HepG2 (cell line): Measurements from ENCODE around the gene NFE2L3. TPM values are rescaled to one million over a fixed set of nuclear protein-coding genes. Genes with fewer than 3 reads are reported as not detected.

ENCODE experiments used
- GMEB1 ChIP-seq: sonication (generic); formaldehyde crosslinking; IDR thresholded peaks from 2 replicates; pipeline ENCODE4 v1.5.1; 2020; ENCODE audit warnings: missing genetic modification reagents, mild to moderate bottlenecking, borderline replicate concordance
- KLF11 ChIP-seq: IDR thresholded peaks from 2 replicates; pipeline ENCODE4 v1.6.1; 2016; ENCODE audit warnings: missing compliant biosample characterization
- PPARG ChIP-seq: conservative IDR thresholded peaks from 2 replicates; pipeline ENCODE4 v1.6.1; 2016; ENCODE audit warnings: missing biosample characterization, missing genetic modification reagents
- TBX2 ChIP-seq: sonication (generic); formaldehyde crosslinking; IDR thresholded peaks from 2 replicates; pipeline ENCODE4 v1.5.0; 2020; ENCODE audit warnings: missing genetic modification reagents, mild to moderate bottlenecking, borderline replicate concordance
- ZNF484 ChIP-seq: sonication (generic); formaldehyde crosslinking; IDR thresholded peaks from 2 replicates; pipeline ENCODE4 v1.5.1; 2020; ENCODE audit warnings: mild to moderate bottlenecking, low read depth, missing genetic modification reagents, borderline replicate concordance
- ZNF563 ChIP-seq: sonication (generic); formaldehyde crosslinking; IDR thresholded peaks from 2 replicates; pipeline ENCODE4 v1.8.0; 2022; ENCODE audit warnings: mild to moderate bottlenecking, moderate library complexity, missing genetic modification reagents
- ZNF75D ChIP-seq: sonication (generic); formaldehyde crosslinking; IDR thresholded peaks from 2 replicates; pipeline ENCODE4 v1.8.1; 2023; ENCODE audit warnings: missing genetic modification reagents, mild to moderate bottlenecking, borderline replicate concordance
- polyA plus RNA-seq, 8 experiments: library from polyadenylated mRNA; depleted of rRNA in 3 of 8; stranded (reverse) in 7 of 8; unstranded in 1 of 8; fragments of >200 nt; fragmentation: Illumina TruSeq in 4 of 8; extraction: Trizol in 4 of 8; gene quantifications; 2 replicates each; pipeline versions ENCODE4 v1.2.1 to v1.2.3, GENCODE V29; 2011 to 2016; ENCODE audit warnings: low read depth in 4 of 8, missing spikeins in 1 of 8, mixed read lengths in 1 of 8; ENCODE audit not compliant: insufficient read depth in 1 of 8
- total RNA-seq, 5 experiments: library from RNA; depleted of rRNA; stranded (reverse); fragments of >200 nt; fragmentation: Illumina TruSeq; extraction: Trizol; gene quantifications; 2 replicates each; pipeline ENCODE4 v1.2.3, GENCODE V29; 2016; ENCODE audit warnings: low read depth in 1 of 5
- TF ChIP-seq, protein P1 (sequence below): sonication (generic); formaldehyde crosslinking; IDR thresholded peaks from 2 replicates; pipeline ENCODE4 v1.8.1; 2023; ENCODE audit warnings: missing genetic modification reagents, inconsistent platforms, borderline replicate concordance
- TF ChIP-seq, protein P2 (sequence below): sonication (generic); formaldehyde crosslinking; IDR thresholded peaks from 2 replicates; pipeline ENCODE4 v1.4.0; 2020; ENCODE audit warnings: missing genetic modification reagents, low read depth, mild to moderate bottlenecking, borderline replicate concordance

Gene NFE2L3
- total and polyA plus RNA-seq, 2 of the 13 experiments (the other 11 are each of a cell fraction or from before 2014, with no cell fraction given): 11.4 to 19.4 TPM

GRCh38 chr7:26157520-26158105, 5.6 kb downstream of the NFE2L3 start (continued):
- TF ChIP-seq, protein P1, sequence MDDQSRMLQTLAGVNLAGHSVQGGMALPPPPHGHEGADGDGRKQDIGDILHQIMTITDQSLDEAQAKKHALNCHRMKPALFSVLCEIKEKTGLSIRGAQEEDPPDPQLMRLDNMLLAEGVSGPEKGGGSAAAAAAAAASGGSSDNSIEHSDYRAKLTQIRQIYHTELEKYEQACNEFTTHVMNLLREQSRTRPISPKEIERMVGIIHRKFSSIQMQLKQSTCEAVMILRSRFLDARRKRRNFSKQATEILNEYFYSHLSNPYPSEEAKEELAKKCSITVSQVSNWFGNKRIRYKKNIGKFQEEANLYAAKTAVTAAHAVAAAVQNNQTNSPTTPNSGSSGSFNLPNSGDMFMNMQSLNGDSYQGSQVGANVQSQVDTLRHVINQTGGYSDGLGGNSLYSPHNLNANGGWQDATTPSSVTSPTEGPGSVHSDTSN: no peak
- TF ChIP-seq KLF11 (CRISPR knock-in tag): no peak
- TF ChIP-seq PPARG (CRISPR knock-in tag): no peak
- TF ChIP-seq ZNF563: no peak
- no peak for TF ChIP-seq TBX2 (CRISPR knock-in tag)
- no peak for TF ChIP-seq ZNF75D
- TF ChIP-seq ZNF484 (CRISPR knock-in tag): no peak
- TF ChIP-seq, protein P2, sequence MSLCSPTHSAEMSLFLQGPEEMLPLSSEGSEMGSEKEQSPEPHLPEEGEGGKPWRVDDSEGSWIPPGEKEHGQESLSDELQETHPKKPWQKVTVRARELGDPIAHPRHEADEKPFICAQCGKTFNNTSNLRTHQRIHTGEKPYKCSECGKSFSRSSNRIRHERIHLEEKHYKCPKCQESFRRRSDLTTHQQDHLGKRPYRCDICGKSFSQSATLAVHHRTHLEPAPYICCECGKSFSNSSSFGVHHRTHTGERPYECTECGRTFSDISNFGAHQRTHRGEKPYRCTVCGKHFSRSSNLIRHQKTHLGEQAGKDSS (CRISPR knock-in tag): no peak
- no peak for TF ChIP-seq GMEB1 (CRISPR knock-in tag)
- TF ChIP-seq, all 625 proteins: peak for 0
